Neuronal stem cell (in vitro differentiated cells): Measurements from ENCODE around the gene DBNDD1.

Experiments used
- DNase-seq: peaks from one replicate; pipeline ENCODE4 v3.0.0-alpha.2; 2013; ENCODE audit warnings: low spot score
- H2AFZ ChIP-seq: one replicate; pipeline ENCODE4 v1.6.1; 2013; ENCODE audit warnings: mild to moderate bottlenecking, low read length, inconsistent platforms
- H2AK5ac ChIP-seq: 2 replicates; pipeline ENCODE4 v1.6.1; 2013; ENCODE audit warnings: low read depth, mild to moderate bottlenecking, inconsistent platforms, low read length, moderate library complexity, mixed read lengths
- H2BK120ac ChIP-seq: 2 replicates; pipeline ENCODE4 v1.6.1; 2013; ENCODE audit warnings: low read depth, mild to moderate bottlenecking, inconsistent platforms, low read length, moderate library complexity, mixed read lengths
- H2BK12ac ChIP-seq: one replicate; pipeline ENCODE4 v1.6.1; 2013; ENCODE audit warnings: low read length, inconsistent platforms
- H2BK15ac ChIP-seq: 2 replicates; pipeline ENCODE4 v1.6.1; 2013; ENCODE audit warnings: mild to moderate bottlenecking, low read length, inconsistent platforms, mixed read lengths
- H2BK5ac ChIP-seq: one replicate; pipeline ENCODE4 v1.6.1; 2013; ENCODE audit warnings: inconsistent platforms, mild to moderate bottlenecking, low read length, moderate library complexity
- H3K14ac ChIP-seq: one replicate; pipeline ENCODE4 v1.6.1; 2013; ENCODE audit warnings: low read length, inconsistent platforms
- H3K18ac ChIP-seq: 2 replicates; pipeline ENCODE4 v1.6.1; 2013; ENCODE audit warnings: low read length, inconsistent platforms
- H3K23ac ChIP-seq: 2 replicates; pipeline ENCODE4 v1.6.1; 2013; ENCODE audit warnings: low read depth, mild to moderate bottlenecking, mixed read lengths, low read length, inconsistent platforms; ENCODE audit not compliant: poor library complexity
- H3K27ac ChIP-seq: replicated peaks from 3 replicates; pipeline ENCODE4 v1.5.1; 2013; ENCODE audit warnings: low read length, inconsistent platforms
- H3K27me3 ChIP-seq, 3 experiments: 2 replicates each; pipeline ENCODE4 v1.6.1; 2013; ENCODE audit warnings: low read length in 3 of 3, mild to moderate bottlenecking in 2 of 3, inconsistent platforms in 1 of 3, low read depth in 1 of 3, mixed read lengths in 1 of 3, moderate library complexity in 1 of 3; ENCODE audit not compliant: control insufficient read depth in 3 of 3, insufficient read depth in 3 of 3
- H3K36me3 ChIP-seq, 2 donors: replicated peaks in 1 of 2; 2 replicates each; pipeline ENCODE4 v1.6.1; 2013; ENCODE audit warnings: low read length in 2 of 2; ENCODE audit not compliant: control insufficient read depth in 2 of 2, insufficient read depth in 2 of 2
- H3K4ac ChIP-seq: 2 replicates; pipeline ENCODE4 v1.6.1; 2013; ENCODE audit warnings: inconsistent platforms, mild to moderate bottlenecking, low read length, moderate library complexity
- H3K4me1 ChIP-seq, 2 donors: 1 replicate in 1 of 2; 2 replicates in 1 of 2; pipeline ENCODE4 v1.6.1; 2013; ENCODE audit warnings: low read length in 2 of 2, low read depth in 1 of 2; ENCODE audit not compliant: control insufficient read depth in 2 of 2, insufficient read depth in 1 of 2
- H3K4me2 ChIP-seq: one replicate; pipeline ENCODE4 v1.6.1; 2013; ENCODE audit warnings: mild to moderate bottlenecking, low read length, inconsistent platforms; ENCODE audit not compliant: insufficient read depth, poor library complexity, severe bottlenecking
- H3K4me3 ChIP-seq, 2 donors: 2 replicates each; pipeline ENCODE4 v1.5.1; 2013; ENCODE audit warnings: low read length in 2 of 2, mild to moderate bottlenecking in 2 of 2, inconsistent platforms in 1 of 2, moderate library complexity in 1 of 2
- H3K79me1 ChIP-seq: one replicate; pipeline ENCODE4 v1.6.1; 2013; ENCODE audit warnings: low read depth, mild to moderate bottlenecking, inconsistent platforms, low read length, moderate library complexity
- H3K9ac ChIP-seq: one replicate; pipeline ENCODE4 v1.6.1; 2013; ENCODE audit warnings: mild to moderate bottlenecking, low read depth, low read length, inconsistent platforms; ENCODE audit not compliant: poor library complexity
- H3K9me3 ChIP-seq, 2 donors: replicated peaks in 1 of 2; 2 replicates each; pipeline versions ENCODE3 to v1.6.1; 2013; ENCODE audit warnings: low read length in 2 of 2, mild to moderate bottlenecking in 2 of 2, inconsistent platforms in 1 of 2, low read depth in 1 of 2, mixed read lengths in 1 of 2, moderate library complexity in 1 of 2; ENCODE audit not compliant: control insufficient read depth in 2 of 2, insufficient read depth in 1 of 2
- H4K8ac ChIP-seq: one replicate; pipeline ENCODE4 v1.6.1; 2013; ENCODE audit warnings: low read depth, mild to moderate bottlenecking, inconsistent platforms, low read length, moderate library complexity
- H4K91ac ChIP-seq: one replicate; pipeline ENCODE4 v1.6.1; 2013; ENCODE audit warnings: low read length, low read depth, mild to moderate bottlenecking, inconsistent platforms; ENCODE audit not compliant: poor library complexity
- WGBS, 2 donors: extraction: QIAGEN DNeasy Blood & Tissue Kit; methylation state at CpG; one replicate each; pipeline ENCODE4 v1.1.7; 2013; ENCODE audit warnings: missing lambda C conversion rate in 2 of 2, mixed read lengths in 1 of 2; ENCODE audit not compliant: insufficient read length in 2 of 2, insufficient replicate concordance in 1 of 2; ENCODE audit errors: extremely low coverage in 2 of 2; 5-methylcytosine and 5-hydroxymethylcytosine counted together

DBNDD1 gene

GRCh38 chr16:90034504-90034903 lies 15.2 kb upstream of the DBNDD1 start:
- Histone ChIP-seq H2BK12ac (no peak overlapping the region), H3K4me3 (no peak overlapping the region), H3K18ac (no peak overlapping the region), H3K9ac (no peak overlapping the region), H3K9me3 (peaks cover 0 to 13% of the 10 kb centered on the region in 2 donors), H3K27ac (no peak overlapping the region), H3K4ac (no peak overlapping the region), H2BK120ac (no peak overlapping the region), H2AK5ac (no peak overlapping the region), H4K8ac (no peak overlapping the region), H3K36me3 (peaks cover 0 to 13% of the 10 kb centered on the region in 2 donors), H3K27me3 (peaks cover 0 to 6% (median 0%) of the 10 kb centered on the region in 3 experiments), H3K14ac (no peak overlapping the region), H2BK15ac (no peak overlapping the region), H2BK5ac (no peak overlapping the region), H4K91ac (no peak overlapping the region), H3K4me2 (no peak overlapping the region), H3K4me1 (peaks cover 0 to 2% of the 10 kb centered on the region in 2 donors), H3K79me1 (no peaks in the 10 kb centered on the region), H3K23ac (no peak overlapping the region), H2AFZ (no peak overlapping the region)
- no peak for DNase-seq
- no CpG with 5 or more reads among the region's 8 CpGs for WGBS, 2 donors

- Histone ChIP-seq H2BK120ac (no peak overlapping the region), H3K27ac (no peak overlapping the region), H2BK12ac (no peak overlapping the region), H3K9me3 (peaks cover 0 to 13% of the 10 kb centered on the region in 2 donors), H2AK5ac (no peak overlapping the region), H2BK5ac (no peak overlapping the region), H3K4me1 (peaks cover 0 to 3% of the 10 kb centered on the region in 2 donors), H3K4me2 (no peak overlapping the region), H3K14ac (no peak overlapping the region), H4K8ac (no peak overlapping the region), H2BK15ac (no peak overlapping the region), H3K18ac (no peak overlapping the region), H3K27me3 (peaks cover 0 to 6% (median 0%) of the 10 kb centered on the region in 3 experiments), H3K4ac (no peak overlapping the region), H3K4me3 (no peak overlapping the region), H4K91ac (no peak overlapping the region), H3K36me3 (peaks cover 0 to 11% of the 10 kb centered on the region in 2 donors), H3K23ac (no peak overlapping the region), H3K79me1 (no peaks in the 10 kb centered on the region), H2AFZ (no peak overlapping the region), H3K9ac (no peak overlapping the region)
- no CpG with 5 or more reads among the region's 4 CpGs for WGBS, 2 donors
- no peak for DNase-seq
These were observed 14.1 kb upstream of the DBNDD1 start for GRCh38 chr16:90033387-90033786.

DNA sequence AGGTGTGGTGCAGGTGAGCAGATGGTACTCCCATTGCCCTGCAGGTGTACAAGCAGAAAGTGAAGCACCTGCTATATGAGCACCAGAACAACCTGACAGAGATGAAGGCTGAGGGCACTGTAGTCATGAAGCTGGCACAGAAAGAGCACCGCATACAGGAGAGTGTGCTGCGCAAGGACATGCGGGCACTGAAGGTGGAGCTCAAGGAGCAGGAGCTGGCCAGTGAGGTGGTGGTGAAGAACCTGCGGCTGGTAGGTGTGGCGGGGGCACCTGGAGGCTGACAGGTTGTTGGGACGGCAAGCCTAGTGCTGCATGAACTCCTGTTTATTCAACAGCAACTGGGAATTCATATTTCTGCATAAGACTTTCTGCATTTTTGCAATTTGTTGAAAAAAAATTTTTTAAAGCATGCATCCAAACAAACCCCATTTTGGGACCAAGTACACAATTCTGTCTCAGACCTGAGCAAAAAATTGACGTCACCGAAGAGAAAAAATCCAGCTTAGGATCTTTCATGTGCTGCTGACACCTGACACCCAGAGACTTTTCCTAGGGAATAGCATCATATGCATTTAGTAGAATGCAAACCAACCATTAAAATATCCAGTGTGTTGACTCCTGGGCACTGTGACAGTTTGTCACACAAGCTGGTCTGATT lies 13.5 kb upstream of the DBNDD1 start:
- H4K91ac ChIP-seq: no peak overlapping the region
- H3K4me1 ChIP-seq: peaks cover 0 to 3% of the 10 kb centered on the region in 2 donors
- peak overlapping the region; percentile 78 for H3K14ac ChIP-seq
- H3K36me3 ChIP-seq: peaks cover 0 to 11% of the 10 kb centered on the region in 2 donors
- H3K4me2 ChIP-seq: no peak overlapping the region
- no peak overlapping the region for H2AK5ac ChIP-seq
- no peak overlapping the region for H3K27ac ChIP-seq
- peaks cover 0 to 13% of the 10 kb centered on the region in 2 donors for H3K9me3 ChIP-seq
- H3K4ac ChIP-seq: no peak overlapping the region
- no peak overlapping the region for H2BK5ac ChIP-seq
- no peak overlapping the region for H3K18ac ChIP-seq
- DNase-seq: no peak
- H4K8ac ChIP-seq: peak overlapping the region; percentile 70
- H3K23ac ChIP-seq: peak overlapping the region; percentile 70
- peak overlapping the region in 1 of 2 donors; percentile 55 for H3K4me3 ChIP-seq
- H2BK15ac ChIP-seq: no peak overlapping the region
- H2AFZ ChIP-seq: no peak overlapping the region
- no peak overlapping the region for H2BK12ac ChIP-seq
- no CpG with 5 or more reads among the region's 8 CpGs for WGBS, 2 donors
- no peak overlapping the region for H3K9ac ChIP-seq
- H3K27me3 ChIP-seq: peaks cover 0 to 6% (median 0%) of the 10 kb centered on the region in 3 experiments
- no peaks in the 10 kb centered on the region for H3K79me1 ChIP-seq
- no peak overlapping the region for H2BK120ac ChIP-seq

DNA sequence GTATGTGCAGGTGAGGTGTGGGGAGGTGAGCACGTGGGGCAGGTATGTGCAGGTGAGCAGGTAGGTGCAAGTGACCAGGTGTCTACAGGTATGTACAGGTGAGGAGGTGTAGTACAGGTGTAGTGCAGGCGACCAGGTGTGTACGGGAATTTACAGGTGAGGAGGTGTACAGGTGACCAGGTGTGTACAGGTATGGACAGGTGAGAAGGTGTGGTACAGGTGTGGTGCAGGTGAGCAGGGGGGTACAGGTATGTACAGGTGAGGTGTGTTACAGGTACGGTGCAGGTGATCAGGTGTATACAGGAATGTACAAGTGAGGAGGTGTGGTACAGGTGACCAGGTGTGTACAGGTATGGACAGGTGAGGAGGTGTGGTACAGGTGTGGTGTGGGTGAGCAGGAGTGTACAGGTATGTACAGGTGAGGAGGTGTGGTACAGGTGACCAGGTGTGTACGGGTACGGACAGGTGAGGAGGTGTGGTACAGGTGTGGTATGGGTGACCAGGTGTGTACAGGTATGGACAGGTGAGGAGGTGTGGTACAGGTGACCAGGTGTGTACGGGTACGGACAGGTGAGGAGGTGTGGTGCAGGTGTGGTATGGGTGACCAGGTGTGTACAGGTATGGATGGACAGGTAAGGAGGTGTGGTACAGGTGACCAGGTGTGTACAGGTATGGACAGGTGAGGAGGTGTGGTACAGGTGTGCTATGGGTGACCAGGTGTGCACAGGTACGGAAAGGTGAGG lies 12.8 kb upstream of the DBNDD1 start:
- Histone ChIP-seq H2BK120ac (no peak overlapping the region), H2AFZ (no peak overlapping the region), H3K36me3 (peaks cover 0 to 11% of the 10 kb centered on the region in 2 donors), H3K14ac (peak overlapping the region; percentile 78), H2AK5ac (no peak overlapping the region), H3K4me1 (peaks cover 0 to 3% of the 10 kb centered on the region in 2 donors), H2BK15ac (no peak overlapping the region), H3K23ac (peak overlapping the region; percentile 70), H3K4ac (no peak overlapping the region), H2BK12ac (no peak overlapping the region), H4K8ac (no peak overlapping the region), H2BK5ac (no peak overlapping the region), H3K4me3 (peak overlapping the region in 1 of 2 donors; percentile 76), H3K9me3 (peaks cover 0 to 13% of the 10 kb centered on the region in 2 donors), H3K18ac (no peak overlapping the region), H3K4me2 (no peak overlapping the region), H3K27me3 (peaks cover 0 to 3% (median 0%) of the 10 kb centered on the region in 3 experiments), H4K91ac (no peak overlapping the region), H3K27ac (no peak overlapping the region), H3K9ac (peak overlapping the region; percentile 53), H3K79me1 (no peaks in the 10 kb centered on the region)
- no CpG with 5 or more reads among the region's 9 CpGs for WGBS, 2 donors
- no peak for DNase-seq
